Measurements from ENCODE around the gene DPP7.
A peak's percentile ranks its signal among the peaks of the same experiment; 100 is the strongest.

GRCh38 chr9:137086531-137087408 is 27.8 kb downstream of the DPP7 start, which contains the start of gene MAN1B1:
- TF ChIP-seq CTCF (IDR thresholded peaks at IDR 0.05) (peak in 2 of 4 experiments; percentile 25 to 29), POLR2A (IDR thresholded peaks at IDR 0.05) (peak; percentile 63)
